HCT116 (cell line): ENCODE measurements around the gene ZSWIM3. TPM values are rescaled to one million over a fixed set of nuclear protein-coding genes. Genes with fewer than 3 reads are reported as not detected.

Experiments used
- ATAC-seq: fragments of 200-7000 bp; cut with Tn5 transposase; 2 replicates; pipeline ENCODE4 v1.9.1; 2020; ENCODE audit warnings: mild to moderate bottlenecking, moderate library complexity
- BruUV-seq: library from RNA; stranded (reverse); fragments of 400-500 nt; replicated peaks from 2 replicates; lab custom pipeline; 2021; lab: Mats Ljungman, UMichigan
- CTCF ChIA-PET: fragments of 300-600 bp; sonication (Branson Sonifier 250); formaldehyde crosslinking; loops from one replicate; lab custom pipeline; 2021; ENCODE audit warnings: antibody characterized with exemption; lab: Charles Lee
- POLR2A ChIA-PET: fragments of 300-600, 350-600 bp; sonication (Branson Sonifier 250); formaldehyde crosslinking; loops from one replicate; lab custom pipeline; 2021; ENCODE audit warnings: antibody characterized with exemption; lab: Charles Lee
- RAD21 ChIA-PET, 2 experiments: fragments of 300-600 bp; sonication (Branson Sonifier 250); formaldehyde crosslinking; loops; one replicate each; lab custom pipeline; 2023; ENCODE audit warnings: low total read pairs in 2 of 2; ENCODE audit not compliant: uncharacterized antibody in 2 of 2, unreplicated experiment in 2 of 2, low non-redundant PET in 1 of 2; lab: Charles Lee
- DNase-seq: peaks from one replicate; pipeline ENCODE4 v3.0.0-alpha.2; 2010; ENCODE audit warnings: low read depth, low spot score
- H2AFZ ChIP-seq: fragments of 200-600 bp; shearing (Covaris generic), sonication (generic); 2 replicates; pipeline ENCODE4 v1.6.1; 2017; ENCODE audit warnings: low read depth, mixed run types, mixed read lengths, antibody characterized with exemption, low read length; ENCODE audit not compliant: poor library complexity, severe bottlenecking
- H3K27ac ChIP-seq: 2 replicates; pipeline ENCODE4 v1.5.1; 2012; ENCODE audit warnings: low read depth, low read length
- H3K27me3 ChIP-seq: fragments of 200-600 bp; sonication (generic); 2 replicates; pipeline ENCODE4 v1.6.1; 2016; ENCODE audit warnings: mixed run types, low read length, mixed read lengths; ENCODE audit not compliant: insufficient read depth
- H3K36me3 ChIP-seq, 2 experiments: fragments of 200-500 bp in 1 of 2; fragments of 200-600 bp in 1 of 2; sonication (Bioruptor generic) in 1 of 2; sonication (generic) in 1 of 2; 2 replicates each; pipeline versions ENCODE4 v1.5.1 to v1.6.1; 2014 to 2016; ENCODE audit warnings: low read length in 2 of 2, inconsistent platforms in 1 of 2, mixed read lengths in 1 of 2, mixed run types in 1 of 2; ENCODE audit not compliant: insufficient read depth in 2 of 2, control insufficient read depth in 1 of 2
- H3K4me1 ChIP-seq, 2 experiments: fragments of 200-600 bp in 1 of 2; sonication (generic) in 1 of 2; 2 replicates each; pipeline versions ENCODE4 v1.5.1 to v1.6.1; 2012 to 2017; ENCODE audit warnings: low read length in 2 of 2, inconsistent platforms in 1 of 2, mild to moderate bottlenecking in 1 of 2, mixed read lengths in 1 of 2, mixed run types in 1 of 2, moderate library complexity in 1 of 2; ENCODE audit not compliant: insufficient read depth in 2 of 2, control insufficient read depth in 1 of 2
- H3K4me2 ChIP-seq: fragments of 200-600 bp; sonication (generic); 2 replicates; pipeline ENCODE4 v1.6.1; 2017; ENCODE audit warnings: mixed run types, low read length, mixed read lengths
- H3K4me3 ChIP-seq, 2 experiments: fragments of 200-600 bp in 1 of 2; sonication (generic) in 1 of 2; replicated peaks in 1 of 2; 2 replicates each; pipeline ENCODE4 v1.5.1; 2011 to 2016; ENCODE audit warnings: low read length in 2 of 2, control low read depth in 1 of 2, low read depth in 1 of 2, mild to moderate bottlenecking in 1 of 2, mixed read lengths in 1 of 2, mixed run types in 1 of 2
- H3K79me2 ChIP-seq: fragments of 200-600 bp; sonication (generic); 2 replicates; pipeline ENCODE4 v1.6.1; 2017; ENCODE audit warnings: mild to moderate bottlenecking, mixed run types, low read length, moderate library complexity, mixed read lengths; ENCODE audit not compliant: insufficient read depth
- H3K9ac ChIP-seq: fragments of 200-600 bp; sonication (generic); 2 replicates; pipeline ENCODE4 v1.6.1; 2016; ENCODE audit warnings: low read length, mixed read lengths
- H3K9me2 ChIP-seq: fragments of 200-600 bp; sonication (generic), shearing (Covaris generic); 2 replicates; pipeline ENCODE4 v1.6.1; 2017; ENCODE audit warnings: mixed run types, mild to moderate bottlenecking, moderate library complexity; ENCODE audit not compliant: insufficient read depth
- H3K9me3 ChIP-seq, 2 experiments: fragments of 200-500 bp in 1 of 2; fragments of 200-600 bp in 1 of 2; sonication (Bioruptor generic) in 1 of 2; sonication (generic) in 1 of 2; 2 replicates each; pipeline ENCODE4 v1.6.1; 2014 to 2017; ENCODE audit warnings: low read length in 2 of 2, mixed read lengths in 2 of 2, inconsistent platforms in 1 of 2, low read depth in 1 of 2, mild to moderate bottlenecking in 1 of 2, mixed run types in 1 of 2, moderate library complexity in 1 of 2; ENCODE audit not compliant: control insufficient read depth in 1 of 2, insufficient read depth in 1 of 2
- H4K20me1 ChIP-seq: fragments of 200-600 bp; sonication (generic), shearing (Covaris generic); 2 replicates; pipeline ENCODE4 v1.6.1; 2017; ENCODE audit warnings: mixed run types, mild to moderate bottlenecking, moderate library complexity; ENCODE audit not compliant: insufficient read depth
- EGR1 ChIP-seq: IDR thresholded peaks from 2 replicates; pipeline ENCODE4 v1.6.1; 2012; ENCODE audit warnings: low read depth
- EZH2phosphoT487 ChIP-seq: fragments of 200-600 bp; IDR thresholded peaks from 2 replicates; pipeline ENCODE4 v1.6.1; 2018; ENCODE audit warnings: antibody characterized with exemption, borderline replicate concordance
- JUND ChIP-seq: IDR thresholded peaks from 2 replicates; pipeline ENCODE4 v1.6.1; 2012
- POLR2A ChIP-seq: IDR thresholded peaks from 2 replicates; pipeline ENCODE4 v1.7.0; 2011; ENCODE audit warnings: borderline replicate concordance; ENCODE audit not compliant: insufficient read depth, insufficient read length; ENCODE audit errors: extremely low read depth
- SP1 ChIP-seq: IDR thresholded peaks from 2 replicates; pipeline ENCODE4 v1.6.1; 2012; ENCODE audit warnings: low read depth
- YY1 ChIP-seq: IDR thresholded peaks from 2 replicates; pipeline ENCODE4 v1.6.1; 2011; ENCODE audit warnings: low read length, low read depth, moderate library complexity, mild to moderate bottlenecking; ENCODE audit not compliant: insufficient replicate concordance; ENCODE audit errors: extremely low read depth
- intact Hi-C: fragments of 100-400 bp; cut with micrococcal nuclease; formaldehyde crosslinking; loops from 2 replicates; pipeline ENCODE4 v1.10.0; 2022
- total RNA-seq: library from RNA; stranded (reverse); gene quantifications from one replicate; pipeline ENCODE4 v1.2.1, GENCODE V29; 2021; ENCODE audit not compliant: unreplicated experiment
- TF ChIP-seq, protein P1 (sequence below): IDR thresholded peaks from 2 replicates; pipeline ENCODE4 v1.6.1; 2011; ENCODE audit warnings: mild to moderate bottlenecking, low read length, moderate library complexity; ENCODE audit not compliant: insufficient replicate concordance; ENCODE audit errors: extremely low read depth

Gene ZSWIM3
- total RNA-seq, 1 experiment from 2014 or later = 1.8 TPM

DNA sequence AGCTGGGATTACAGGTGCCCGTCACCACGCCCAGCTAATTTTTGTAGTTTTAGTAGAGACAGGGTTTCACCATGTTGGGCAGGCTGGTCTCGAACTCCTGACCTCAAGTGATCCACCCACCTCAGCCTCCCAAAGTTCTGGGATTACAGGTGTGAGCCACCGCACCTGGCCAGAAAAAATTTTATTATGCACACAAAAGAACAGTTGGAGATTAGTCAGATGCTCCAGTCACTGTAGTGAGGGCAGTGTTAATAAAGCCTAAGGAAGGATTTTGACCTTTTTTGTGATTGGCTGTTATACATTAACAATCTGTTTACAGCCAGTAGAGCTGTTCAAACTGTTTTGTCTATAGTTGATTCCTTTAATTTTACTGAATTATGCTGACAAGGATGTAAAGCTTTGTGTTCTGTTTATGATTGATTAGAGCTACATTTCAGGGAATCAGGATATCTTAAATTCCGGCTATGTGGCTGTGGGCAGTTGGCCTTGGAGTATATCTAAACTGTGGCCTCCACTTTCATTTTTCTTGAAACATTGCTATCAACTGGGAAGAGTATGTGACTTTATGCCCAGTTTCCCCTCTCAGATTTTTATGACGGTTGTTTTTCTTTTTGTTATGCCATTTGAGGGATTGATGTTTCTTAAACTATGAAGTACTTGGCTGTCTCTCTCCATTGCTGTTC, 9.9 kb downstream of the ZSWIM3 start (continued):
- TF ChIP-seq, protein P1, sequence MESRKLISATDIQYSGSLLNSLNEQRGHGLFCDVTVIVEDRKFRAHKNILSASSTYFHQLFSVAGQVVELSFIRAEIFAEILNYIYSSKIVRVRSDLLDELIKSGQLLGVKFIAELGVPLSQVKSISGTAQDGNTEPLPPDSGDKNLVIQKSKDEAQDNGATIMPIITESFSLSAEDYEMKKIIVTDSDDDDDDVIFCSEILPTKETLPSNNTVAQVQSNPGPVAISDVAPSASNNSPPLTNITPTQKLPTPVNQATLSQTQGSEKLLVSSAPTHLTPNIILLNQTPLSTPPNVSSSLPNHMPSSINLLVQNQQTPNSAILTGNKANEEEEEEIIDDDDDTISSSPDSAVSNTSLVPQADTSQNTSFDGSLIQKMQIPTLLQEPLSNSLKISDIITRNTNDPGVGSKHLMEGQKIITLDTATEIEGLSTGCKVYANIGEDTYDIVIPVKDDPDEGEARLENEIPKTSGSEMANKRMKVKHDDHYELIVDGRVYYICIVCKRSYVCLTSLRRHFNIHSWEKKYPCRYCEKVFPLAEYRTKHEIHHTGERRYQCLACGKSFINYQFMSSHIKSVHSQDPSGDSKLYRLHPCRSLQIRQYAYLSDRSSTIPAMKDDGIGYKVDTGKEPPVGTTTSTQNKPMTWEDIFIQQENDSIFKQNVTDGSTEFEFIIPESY = no peak
- TF ChIP-seq EZH2phosphoT487 (no peak), SP1 (no peak)

DNA sequence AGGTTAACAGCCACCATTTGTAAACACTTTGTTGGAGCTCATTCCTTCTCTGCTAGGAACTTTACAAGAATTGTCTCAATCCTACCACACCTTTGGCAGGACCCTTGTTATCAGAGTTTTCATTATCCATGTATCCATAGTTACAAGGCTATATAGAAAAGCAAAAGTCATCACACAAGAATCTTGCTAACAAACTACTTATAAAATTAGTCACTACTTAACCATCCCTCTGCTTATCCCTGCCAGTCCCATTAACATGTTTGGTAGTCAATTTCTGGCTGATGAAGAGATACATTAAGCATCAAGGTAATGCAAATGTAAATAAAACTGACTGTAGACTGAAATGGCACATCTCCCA, 10.4 kb downstream of the ZSWIM3 start:
- H3K4me1 ChIP-seq = peaks cover 0 to 10% of the 10 kb centered on the region in 2 experiments; a peak in 1 of 4 replicates
- H2AFZ ChIP-seq = no peak overlapping the region
- no peaks in the 10 kb centered on the region for H3K9me2 ChIP-seq
- no peak overlapping the region for H3K4me3 ChIP-seq
- BruUV-seq = no TSS peak
- DNase-seq = no peak
- H3K9ac ChIP-seq = no peak overlapping the region
- H3K36me3 ChIP-seq = no peaks in the 10 kb centered on the region
- no peak for ATAC-seq
- H4K20me1 ChIP-seq = no peaks in the 10 kb centered on the region
- intact Hi-C loops = no loop called here
- TF ChIP-seq POLR2A (no peak), EGR1 (no peak), YY1 (no peak), JUND (no peak)
- ChIA-PET RAD21 (no interaction called here), POLR2A (no interaction called here), CTCF (no interaction called here)
- no peaks in the 10 kb centered on the region for H3K9me3 ChIP-seq
- H3K79me2 ChIP-seq = no peaks in the 10 kb centered on the region
- H3K4me2 ChIP-seq = no peak overlapping the region
- H3K27ac ChIP-seq = no peak overlapping the region
- H3K27me3 ChIP-seq = no peaks in the 10 kb centered on the region
